Aorta (tissue), 5 donors: ENCODE results near the gene RPS26. TPM values are rescaled to one million over a fixed set of nuclear protein-coding genes. Genes with fewer than 3 reads are reported as not detected.

Experiments used
- ATAC-seq: fragments of 200-7000 bp; cut with Tn5 transposase; one replicate; pipeline ENCODE4 v1.9.1; 2022; ENCODE audit warnings: moderate library complexity; ENCODE audit not compliant: low FRiP score
- DNase-seq, 2 donors: peaks; one replicate each; pipeline ENCODE4 v3.0.0-alpha.2; 2020
- H3K27ac ChIP-seq, 2 donors: one replicate each; pipeline ENCODE4 v1.5.1; 2013; ENCODE audit warnings: low read length in 2 of 2, mild to moderate bottlenecking in 2 of 2, moderate library complexity in 2 of 2, control low read depth in 1 of 2, inconsistent platforms in 1 of 2, low read depth in 1 of 2
- H3K27me3 ChIP-seq, 2 donors: one replicate each; pipeline ENCODE4 v1.6.1; 2013; ENCODE audit warnings: control low read depth in 1 of 2, low read length in 1 of 2, mild to moderate bottlenecking in 1 of 2, moderate library complexity in 1 of 2; ENCODE audit not compliant: insufficient read depth in 2 of 2, control insufficient read depth in 1 of 2
- H3K36me3 ChIP-seq, 2 donors: one replicate each; pipeline ENCODE4 v1.6.1; 2013; ENCODE audit warnings: control low read depth in 1 of 2, low read length in 1 of 2, mild to moderate bottlenecking in 1 of 2; ENCODE audit not compliant: insufficient read depth in 2 of 2, control insufficient read depth in 1 of 2
- H3K4me1 ChIP-seq, 2 donors: one replicate each; pipeline ENCODE4 v1.6.1; 2013; ENCODE audit warnings: low read length in 2 of 2, control low read depth in 1 of 2, mild to moderate bottlenecking in 1 of 2, moderate library complexity in 1 of 2; ENCODE audit not compliant: insufficient read depth in 2 of 2, control insufficient read depth in 1 of 2
- H3K4me3 ChIP-seq, 2 donors: one replicate each; pipeline ENCODE4 v1.5.1; 2013; ENCODE audit warnings: low read length in 2 of 2, control low read depth in 1 of 2, mild to moderate bottlenecking in 1 of 2
- H3K9me3 ChIP-seq: one replicate; pipeline ENCODE4 v1.6.1; 2013; ENCODE audit warnings: mild to moderate bottlenecking, low read length; ENCODE audit not compliant: control insufficient read depth
- WGBS, 2 donors: extraction: QIAGEN DNeasy Blood & Tissue Kit; methylation state at CpG; one replicate each; pipeline ENCODE4 v1.1.7; 2013; 5-methylcytosine and 5-hydroxymethylcytosine counted together
- intact Hi-C, 2 donors: fragments of 100-400 bp; cut with DNase I; formaldehyde crosslinking; loops; one replicate each; pipeline versions ENCODE4 v1.14.2 to v1.15.0; 2022
- polyA plus RNA-seq, 2 donors: library from polyadenylated mRNA; stranded (reverse); fragments of 200-250 nt; gene quantifications; one replicate each; pipeline ENCODE4 v1.2.3, GENCODE V29; 2013
- total RNA-seq, 2 donors: library from RNA; stranded (reverse); fragmentation: NEBNext Ultra II Directional; extraction: Animal tissue kit (Norgen Biotek cat#: 25700); gene quantifications; one replicate each; pipeline ENCODE4 v1.2.1, GENCODE V29; 2021
- donor health status: healthy with polysubstance abuse.
- donor health status: Bipolar disorder and iron deficiency.
- donor health status: DM: no; HTN: no; CAD: no.
- donor health status: DM: no; HTN: no; CAD: no.
- donor health status: DM: yes; HTN: yes; CAD: no.

RPS26 gene
- total and polyA plus RNA-seq, 4 donors = 40.5 to 1,454 (median 521) TPM

DNA sequence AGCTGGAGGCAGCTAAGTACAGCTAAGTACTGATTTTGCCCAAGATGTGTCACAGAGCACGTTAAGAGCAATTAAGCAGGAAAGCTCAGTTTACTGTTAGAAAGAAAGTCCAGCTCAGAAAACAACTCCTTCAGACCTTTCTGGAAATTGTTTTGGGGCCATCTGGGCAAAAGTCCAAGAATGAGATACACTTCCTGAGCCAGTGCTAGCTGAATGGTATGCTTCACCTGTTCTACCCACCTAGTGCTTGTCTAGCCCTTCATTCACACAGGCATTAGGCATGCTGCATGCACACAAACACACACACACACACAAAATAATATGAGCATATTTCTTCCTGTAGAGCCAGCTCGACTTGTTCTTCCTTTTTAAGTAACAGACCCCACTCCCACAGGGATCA lies 27.5 kb upstream of the RPS26 start:
- DNase-seq = no peak

DNA sequence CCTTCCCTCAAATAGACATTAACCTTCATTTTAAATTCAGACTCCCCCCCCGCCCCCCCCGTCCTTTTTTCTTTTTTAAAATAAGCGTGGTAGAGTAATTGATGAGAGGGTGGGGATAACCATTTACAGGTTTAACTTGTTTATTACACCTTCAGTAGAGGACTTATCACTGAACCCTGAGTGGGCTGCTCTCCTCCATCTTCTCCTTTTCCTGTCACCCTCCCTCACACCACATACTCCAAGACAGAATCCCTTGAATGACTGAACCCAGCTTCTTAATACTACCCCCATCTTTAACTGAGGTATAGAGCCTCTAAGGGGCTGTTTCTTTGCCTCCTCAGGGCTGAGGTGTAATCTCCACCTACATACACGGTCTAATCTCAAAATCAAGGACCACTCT lies 24.5 kb upstream of the RPS26 start:
- intact Hi-C loops = no loop called here
- peaks cover 0 to 3% of the 10 kb centered on the region in 2 donors for H3K36me3 ChIP-seq
- ATAC-seq = no peak
- H3K27ac ChIP-seq = no peak overlapping the region
- DNase-seq = no peak
- H3K4me3 ChIP-seq = no peak overlapping the region
- 88 to 91% methylated on average over 4 of the region's 4 CpGs for WGBS, 2 donors
- H3K9me3 ChIP-seq = no peaks in the 10 kb centered on the region
- H3K27me3 ChIP-seq = no peaks in the 10 kb centered on the region
- H3K4me1 ChIP-seq = no peaks in the 10 kb centered on the region

More for the DNA sequence above, 27.5 kb upstream of the RPS26 start:
- Histone ChIP-seq H3K4me3 (no peak overlapping the region), H3K4me1 (no peaks in the 10 kb centered on the region), H3K36me3 (peaks cover 0 to 2% of the 10 kb centered on the region in 2 donors), H3K9me3 (no peaks in the 10 kb centered on the region), H3K27me3 (no peaks in the 10 kb centered on the region), H3K27ac (no peak overlapping the region)
- intact Hi-C loops = no loop called here
- 48 to 51% methylated on average over 2 of the region's 2 CpGs for WGBS, 2 donors
- ATAC-seq = no peak

DNA sequence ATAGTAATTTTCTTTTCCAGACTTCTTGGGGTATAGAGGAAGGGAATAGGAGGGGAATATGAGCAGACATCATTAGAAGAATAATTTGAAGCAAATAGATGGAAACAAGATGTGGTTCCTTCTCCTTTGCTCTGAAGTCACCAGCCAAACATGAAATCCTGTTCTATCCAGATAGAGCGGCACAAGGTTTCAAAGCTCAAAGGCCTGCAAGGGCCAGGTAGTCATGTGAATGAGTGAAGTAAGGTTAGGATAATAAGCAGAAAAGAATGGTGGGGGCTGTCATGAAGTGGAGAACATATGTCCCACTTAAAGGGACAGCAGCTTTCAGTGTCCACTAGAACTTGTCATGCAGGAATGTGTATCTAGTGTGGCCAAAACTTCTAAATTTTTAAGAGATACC lies 23.4 kb upstream of the RPS26 start:
- intact Hi-C loops = no loop called here
- Histone ChIP-seq H3K27ac (no peak overlapping the region), H3K36me3 (peaks cover 0 to 3% of the 10 kb centered on the region in 2 donors), H3K4me1 (no peaks in the 10 kb centered on the region), H3K27me3 (no peaks in the 10 kb centered on the region), H3K4me3 (no peak overlapping the region), H3K9me3 (no peaks in the 10 kb centered on the region)
- DNase-seq (no peak), ATAC-seq (no peak)
- WGBS, 2 donors = 93 to 96% methylated on average over 1 of the region's 1 CpG

DNA sequence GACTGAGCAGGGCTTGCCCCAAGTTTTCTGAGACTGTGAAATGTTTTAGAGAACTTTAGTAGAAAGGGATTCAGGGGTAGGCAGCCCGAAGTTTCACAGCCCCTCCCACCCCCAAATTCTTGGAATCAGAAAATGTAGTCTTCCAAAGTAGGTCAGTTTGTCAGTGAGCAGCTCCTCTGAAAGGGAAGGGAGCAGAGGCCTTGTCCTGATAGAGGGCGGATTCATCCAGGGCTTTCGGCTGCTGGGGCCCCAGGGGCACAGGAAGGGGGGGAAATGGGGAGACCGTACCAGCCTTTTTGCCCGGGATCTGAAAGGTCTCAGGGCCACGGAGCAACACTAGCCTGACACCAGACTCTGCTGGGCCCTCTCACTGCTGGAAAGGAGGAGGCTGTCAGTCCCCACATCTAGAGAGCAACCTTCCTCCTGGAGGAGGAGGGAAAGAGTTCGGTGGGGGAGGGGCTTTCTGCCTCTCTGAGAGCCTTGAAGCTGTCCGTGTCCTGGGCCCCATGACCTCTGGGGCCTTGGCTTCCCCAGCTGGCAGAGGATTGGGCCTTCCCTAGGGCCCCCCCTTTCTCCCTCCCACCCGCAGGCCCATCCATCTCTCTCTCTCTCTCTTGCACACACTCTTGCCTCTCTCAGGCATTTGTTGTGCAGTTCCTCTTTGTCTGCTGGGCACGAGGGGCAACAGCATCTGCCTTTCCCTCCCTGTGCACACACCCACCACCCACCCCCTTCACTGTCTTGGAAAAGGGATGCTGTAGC lies 21.1 kb upstream of the RPS26 start, which contains the start of gene IKZF4:
IKZF4 (plus strand) TSS at position 621 of the 762 bp plus-strand sequence. CDS start 451 bp downstream, outside the sequence.
- intact Hi-C loops = no loop called here
- Histone ChIP-seq H3K36me3 (peaks cover 0 to 3% of the 10 kb centered on the region in 2 donors), H3K4me3 (no peak within 1 kb of the TSS), H3K27ac (no peak within 1 kb of the TSS), H3K4me1 (no peaks in the 10 kb centered on the region), H3K9me3 (no peaks in the 10 kb centered on the region), H3K27me3 (no peaks in the 10 kb centered on the region)
- ATAC-seq (peak; percentile 73), DNase-seq (peak in 1 of 2 donors; percentile 72)
- WGBS, 2 donors = 16 to 20% methylated on average over 10 of the region's 10 CpGs

DNA sequence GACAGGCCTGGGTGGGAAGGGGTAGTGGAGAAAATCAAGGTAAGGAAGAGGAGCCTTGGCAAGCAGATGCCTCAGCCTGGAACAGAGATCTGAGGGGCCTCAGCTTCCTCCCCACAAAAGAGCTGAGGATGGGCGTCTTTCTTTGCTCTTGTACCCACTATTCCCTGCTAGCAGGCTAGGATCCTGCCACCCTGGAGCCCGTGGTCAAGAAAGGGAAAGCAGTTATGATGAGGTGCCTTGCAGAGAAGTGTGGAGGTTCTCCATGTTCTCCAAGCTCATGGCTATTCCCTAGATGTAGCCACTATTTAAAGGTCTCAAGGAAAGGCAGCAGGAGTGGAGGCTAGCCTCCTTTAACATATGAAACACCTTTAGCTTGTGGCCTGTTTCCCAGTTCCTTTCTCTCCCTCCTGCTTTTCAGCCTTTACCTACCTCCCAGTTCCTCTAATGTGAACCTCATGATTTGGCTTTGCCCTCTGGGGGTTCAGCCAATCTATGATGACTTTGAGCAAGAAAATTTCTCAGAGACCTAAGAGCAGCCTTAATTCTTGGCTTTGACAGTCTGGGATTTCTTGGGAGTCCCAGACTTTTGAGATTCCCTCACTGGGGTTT lies 19.7 kb upstream of the RPS26 start:
- no peak overlapping the region for H3K27ac ChIP-seq
- H3K27me3 ChIP-seq = no peaks in the 10 kb centered on the region
- intact Hi-C loops = no loop called here
- WGBS, 2 donors = 61 to 63% methylated on average over 2 of the region's 2 CpGs
- no peaks in the 10 kb centered on the region for H3K9me3 ChIP-seq
- no peak overlapping the region for H3K4me3 ChIP-seq
- DNase-seq = no peak
- H3K36me3 ChIP-seq = peaks cover 0 to 3% of the 10 kb centered on the region in 2 donors
- no peak for ATAC-seq
- H3K4me1 ChIP-seq = no peaks in the 10 kb centered on the region

DNA sequence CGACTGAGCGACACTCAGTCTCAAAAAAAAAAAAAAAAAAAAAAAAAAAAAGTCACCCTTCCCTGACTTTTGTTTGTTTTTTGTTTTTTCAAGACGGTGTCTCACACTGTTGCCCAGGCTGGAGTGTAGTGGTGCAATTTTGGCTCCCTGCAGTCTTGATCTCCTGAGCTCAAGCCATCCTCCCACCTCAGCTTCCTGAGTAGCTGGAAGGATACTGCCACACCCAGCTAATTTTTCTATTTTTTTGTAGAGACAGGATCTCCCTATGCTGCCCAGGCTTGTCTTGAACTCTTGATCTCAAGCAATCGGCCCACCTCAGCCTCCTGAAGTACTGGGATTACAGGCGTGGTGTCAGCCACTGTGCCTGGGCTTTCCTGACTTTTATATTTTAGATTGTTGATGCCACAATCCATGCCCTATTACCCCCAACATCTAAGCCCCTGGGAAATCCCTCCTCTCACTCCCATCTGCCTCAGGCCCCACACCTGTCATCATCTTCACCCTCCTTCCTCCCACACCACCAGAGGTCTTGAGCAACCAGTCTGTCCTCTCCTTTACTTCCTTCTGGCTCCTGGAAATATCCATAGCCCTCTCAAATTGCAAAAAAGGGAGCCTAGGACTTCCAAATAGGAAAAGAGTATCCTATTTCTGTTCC lies 13.1 kb upstream of the RPS26 start:
- Histone ChIP-seq H3K27ac (no peak overlapping the region), H3K36me3 (peaks cover 0 to 2% of the 10 kb centered on the region in 2 donors), H3K9me3 (no peaks in the 10 kb centered on the region), H3K4me1 (no peaks in the 10 kb centered on the region), H3K27me3 (no peaks in the 10 kb centered on the region), H3K4me3 (no peak overlapping the region)
- no peak for DNase-seq
- intact Hi-C loops = no loop called here
- 65 to 72% methylated on average over 3 to 5 of the region's 5 CpGs for WGBS, 2 donors
- ATAC-seq = no peak

DNA sequence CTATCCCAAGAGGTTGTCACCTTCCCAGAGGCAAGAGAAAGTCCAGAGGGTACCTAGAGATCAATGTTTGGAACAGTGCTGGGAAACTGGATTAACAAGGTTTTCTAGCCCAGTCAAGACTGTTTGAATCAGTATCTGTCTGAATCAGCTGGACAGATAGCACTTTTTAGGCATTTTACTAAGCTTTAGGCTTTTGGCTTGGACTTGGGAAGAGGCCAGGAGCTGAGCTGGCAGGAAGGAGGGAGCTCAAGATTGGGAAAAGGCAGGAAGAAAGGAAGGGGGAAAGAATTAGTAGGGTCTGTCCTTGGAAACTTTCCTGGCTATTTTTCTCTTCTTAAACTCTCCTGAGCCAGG lies 12.6 kb upstream of the RPS26 start:
- no peaks in the 10 kb centered on the region for H3K4me1 ChIP-seq
- peaks cover 0 to 2% of the 10 kb centered on the region in 2 donors for H3K36me3 ChIP-seq
- no peaks in the 10 kb centered on the region for H3K9me3 ChIP-seq
- intact Hi-C loops = no loop called here
- no peaks in the 10 kb centered on the region for H3K27me3 ChIP-seq
- DNase-seq (no peak), ATAC-seq (no peak)
- H3K27ac ChIP-seq = no peak overlapping the region
- H3K4me3 ChIP-seq = no peak overlapping the region

DNA sequence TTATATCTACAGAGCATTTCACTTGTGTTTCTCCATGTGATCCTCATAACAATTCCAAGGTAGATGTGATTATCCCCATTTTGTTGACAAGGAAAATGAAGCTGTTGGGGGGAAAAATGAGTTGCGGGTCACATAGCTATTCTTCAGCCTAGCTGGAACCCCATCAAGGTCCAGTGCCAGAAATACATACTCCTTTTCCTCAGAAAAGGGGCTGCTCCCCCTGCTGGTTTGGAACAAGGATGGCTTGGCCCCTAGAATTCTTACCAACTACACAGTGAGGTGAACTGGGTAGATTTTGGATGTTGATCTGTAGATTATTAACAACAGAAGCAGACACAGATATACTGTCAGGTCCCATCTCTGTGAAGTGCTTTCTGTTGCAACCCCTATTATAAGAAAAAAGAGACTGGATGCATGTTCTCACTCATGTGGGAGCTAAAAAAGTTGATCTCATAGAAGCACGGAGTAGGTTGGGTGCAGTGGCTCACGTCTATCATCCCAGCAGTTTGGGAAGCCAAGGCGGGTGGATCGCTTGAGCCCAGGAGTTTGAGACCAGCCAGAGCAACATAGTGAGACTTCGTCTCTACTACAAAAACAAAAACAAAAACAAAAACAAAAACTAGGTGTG lies 11.9 kb upstream of the RPS26 start:
- DNase-seq = peak in 1 of 2 donors; percentile 60
- H3K4me1 ChIP-seq = no peaks in the 10 kb centered on the region
- H3K9me3 ChIP-seq = no peaks in the 10 kb centered on the region
- peaks cover 0 to 3% of the 10 kb centered on the region in 2 donors for H3K36me3 ChIP-seq
- H3K27ac ChIP-seq = no peak overlapping the region
- H3K4me3 ChIP-seq = no peak overlapping the region
- 70 to 75% methylated on average over 6 of the region's 6 CpGs for WGBS, 2 donors
- ATAC-seq = no peak
- H3K27me3 ChIP-seq = no peaks in the 10 kb centered on the region
- intact Hi-C loops = loop anchor here in 1 of 2 donors (5.0 kb wide), 1 partner anchor 32 kb away; the partner anchor contains the start of gene SUOX
